ENCODE measurements around the gene PRKCA.

PRKCA gene

DNA sequence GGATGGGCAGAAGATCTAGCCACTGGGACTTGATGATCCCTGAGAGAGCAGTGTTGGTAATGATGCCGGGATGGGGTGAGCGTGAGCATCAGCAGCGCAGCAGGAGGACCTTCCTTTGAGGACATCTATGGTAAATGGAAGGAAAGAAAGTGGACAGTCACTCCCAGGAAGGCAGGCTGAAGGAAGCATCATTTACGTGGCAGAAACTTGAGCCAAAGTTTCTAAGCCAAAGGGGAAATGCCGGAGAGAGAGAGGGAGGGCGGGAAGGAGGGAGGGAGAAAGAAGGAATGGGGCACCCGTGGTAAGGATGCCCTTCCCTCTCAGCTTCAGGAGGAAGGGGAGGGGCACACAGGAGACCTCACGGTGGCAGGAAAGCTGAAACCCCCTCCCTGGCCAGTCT lies 446.2 kb downstream of the PRKCA start:
- no peak for DNase-seq
- Mint-ChIP-seq H3K4me3 (no peak overlapping the region), H3K27me3 (no peaks in the 10 kb centered on the region), H3K9me3 (no peaks in the 10 kb centered on the region), H3K4me1 (ENCODE audit: low read depth) (no peaks in the 10 kb centered on the region), H3K36me3 (ENCODE audit: low read depth) (peaks cover 87% of the 10 kb centered on the region), H3K27ac (peak overlapping the region; percentile 50)

- Mint-ChIP-seq H3K4me1 (ENCODE audit: low read depth) (no peaks in the 10 kb centered on the region), H3K27me3 (no peaks in the 10 kb centered on the region), H3K9me3 (no peaks in the 10 kb centered on the region), H3K27ac (peak overlapping the region; percentile 4), H3K4me3 (no peak overlapping the region), H3K36me3 (ENCODE audit: low read depth) (peaks cover 87% of the 10 kb centered on the region)
- no peak for DNase-seq
Measured at GRCh38 chr17:66749217-66749832, 446.9 kb downstream of the PRKCA start.

DNA sequence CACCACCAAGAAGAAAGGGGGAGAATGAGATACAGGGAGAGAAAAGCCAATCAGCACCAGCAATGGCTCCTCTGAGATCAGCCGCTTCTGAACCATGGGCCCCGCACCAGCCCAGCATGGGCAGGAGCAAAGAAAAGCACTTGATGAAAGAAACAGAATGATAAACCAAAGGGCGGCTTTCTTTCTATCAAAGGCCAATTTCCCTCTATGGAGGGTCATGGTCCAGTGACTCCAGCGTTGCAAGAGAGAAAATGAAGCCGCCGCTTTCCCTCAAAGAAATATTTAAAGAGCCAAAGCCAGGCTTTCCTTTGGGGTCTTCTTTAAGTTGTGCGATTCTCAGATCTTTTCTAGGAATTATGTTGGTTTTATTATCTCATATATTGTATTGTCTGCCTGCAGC lies 447.7 kb downstream of the PRKCA start:
- H3K27ac Mint-ChIP-seq, result no peak overlapping the region
- peaks cover 87% of the 10 kb centered on the region for H3K36me3 Mint-ChIP-seq (ENCODE audit: low read depth)
- no peaks in the 10 kb centered on the region for H3K27me3 Mint-ChIP-seq
- H3K4me3 Mint-ChIP-seq, result no peak overlapping the region
- H3K9me3 Mint-ChIP-seq, result no peaks in the 10 kb centered on the region
- H3K4me1 Mint-ChIP-seq (ENCODE audit: low read depth), result no peaks in the 10 kb centered on the region
- DNase-seq, result no peak

DNA sequence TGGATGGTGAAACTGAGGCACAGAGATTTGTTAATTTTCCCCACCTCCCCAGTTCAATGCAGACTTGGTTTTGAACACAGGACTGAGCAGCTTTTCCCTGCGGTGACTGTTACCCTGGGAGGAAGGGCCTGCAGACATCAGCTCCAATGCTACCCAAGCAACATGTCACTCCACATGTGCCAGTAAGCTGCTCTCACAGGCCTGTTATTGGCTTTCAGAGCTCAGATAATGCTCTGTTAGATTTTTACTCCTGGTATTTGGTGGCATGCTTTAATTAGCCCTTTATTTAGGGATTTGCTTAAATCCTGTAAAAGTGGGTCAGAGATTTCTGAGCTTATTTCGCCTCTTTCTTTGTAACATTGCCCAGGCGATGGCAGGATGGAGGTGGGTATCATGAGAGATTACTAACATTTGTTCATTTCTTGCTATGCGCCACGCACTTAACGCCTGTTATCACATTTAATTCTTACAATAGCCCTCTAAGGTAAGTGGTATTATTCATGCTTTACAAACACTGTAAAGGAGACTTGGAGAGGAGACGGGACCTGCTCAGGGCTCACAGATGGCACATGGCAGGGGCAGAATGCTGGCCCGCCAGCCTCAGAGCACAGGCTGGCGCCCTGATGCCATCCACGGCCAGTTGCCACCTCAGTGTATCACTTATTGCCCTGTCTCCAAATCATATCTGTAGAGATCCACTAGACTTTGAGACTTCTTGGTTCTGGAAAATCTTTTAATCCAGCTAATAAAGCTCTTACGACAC lies 448.5 kb downstream of the PRKCA start:
- Mint-ChIP-seq H3K9me3 (no peaks in the 10 kb centered on the region), H3K36me3 (ENCODE audit: low read depth) (peaks cover 89% of the 10 kb centered on the region), H3K4me1 (ENCODE audit: low read depth) (no peaks in the 10 kb centered on the region), H3K27me3 (no peaks in the 10 kb centered on the region), H3K27ac (no peak overlapping the region), H3K4me3 (no peak overlapping the region)
- DNase-seq, result no peak

GRCh38 chr17:66751771-66752170 lies 449.4 kb downstream of the PRKCA start:
- DNase-seq, result no peak
- Mint-ChIP-seq H3K4me1 (ENCODE audit: low read depth) (no peaks in the 10 kb centered on the region), H3K4me3 (no peak overlapping the region), H3K9me3 (no peaks in the 10 kb centered on the region), H3K36me3 (ENCODE audit: low read depth) (peaks cover 87% of the 10 kb centered on the region), H3K27me3 (no peaks in the 10 kb centered on the region), H3K27ac (no peak overlapping the region)

DNA sequence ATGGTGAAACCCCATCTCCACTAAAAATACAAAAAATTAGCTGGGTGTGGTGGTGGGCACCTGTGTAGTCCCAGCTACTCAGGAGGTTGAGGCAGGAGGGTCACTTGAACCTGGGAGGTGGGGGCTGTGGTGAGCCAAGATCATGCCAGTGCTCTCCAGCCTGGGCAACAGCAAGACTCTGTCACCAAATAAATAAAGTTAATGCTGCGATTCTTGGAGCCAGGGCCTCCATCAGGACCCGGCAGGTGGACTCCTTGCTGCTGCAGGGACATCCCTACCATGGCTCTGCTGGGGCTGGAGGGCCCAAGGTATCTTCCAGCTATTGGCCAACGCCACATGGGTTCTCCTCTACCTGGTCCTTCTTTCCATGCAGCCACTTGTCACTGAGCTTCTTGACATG lies 450.0 kb downstream of the PRKCA start:
- Mint-ChIP-seq H3K4me1 (ENCODE audit: low read depth) (no peaks in the 10 kb centered on the region), H3K27ac (no peak overlapping the region), H3K9me3 (no peaks in the 10 kb centered on the region), H3K4me3 (no peak overlapping the region), H3K27me3 (no peaks in the 10 kb centered on the region), H3K36me3 (ENCODE audit: low read depth) (peaks cover 88% of the 10 kb centered on the region)
- no peak for DNase-seq

GRCh38 chr17:66753126-66753920 lies 450.9 kb downstream of the PRKCA start:
- Mint-ChIP-seq H3K27ac (no peak overlapping the region), H3K4me1 (ENCODE audit: low read depth) (no peaks in the 10 kb centered on the region), H3K4me3 (no peak overlapping the region), H3K27me3 (no peaks in the 10 kb centered on the region), H3K36me3 (ENCODE audit: low read depth) (peaks cover 89% of the 10 kb centered on the region), H3K9me3 (no peaks in the 10 kb centered on the region)
- DNase-seq, result no peak

- H3K36me3 Mint-ChIP-seq (ENCODE audit: low read depth), result peaks cover 89% of the 10 kb centered on the region
- no peaks in the 10 kb centered on the region for H3K27me3 Mint-ChIP-seq
Measured at GRCh38 chr17:66755101-66755943, 452.9 kb downstream of the PRKCA start.

GRCh38 chr17:66755944-66756290 lies 453.5 kb downstream of the PRKCA start:
- H3K27me3 Mint-ChIP-seq, result no peaks in the 10 kb centered on the region
- no peaks in the 10 kb centered on the region for H3K4me1 Mint-ChIP-seq (ENCODE audit: low read depth)
- no peak for DNase-seq
- H3K9me3 Mint-ChIP-seq, result no peaks in the 10 kb centered on the region
- H3K36me3 Mint-ChIP-seq (ENCODE audit: low read depth), result peaks cover 85% of the 10 kb centered on the region
- H3K27ac Mint-ChIP-seq, result no peak overlapping the region
- H3K4me3 Mint-ChIP-seq, result no peak overlapping the region

More at GRCh38 chr17:66755101-66755943, 452.9 kb downstream of the PRKCA start:
- peak overlapping the region; percentile 4 for H3K27ac Mint-ChIP-seq
- no peaks in the 10 kb centered on the region for H3K4me1 Mint-ChIP-seq (ENCODE audit: low read depth)
- H3K9me3 Mint-ChIP-seq, result no peaks in the 10 kb centered on the region
- DNase-seq, result no peak
- no peak overlapping the region for H3K4me3 Mint-ChIP-seq

- no peaks in the 10 kb centered on the region for H3K9me3 Mint-ChIP-seq
- H3K27me3 Mint-ChIP-seq, result no peaks in the 10 kb centered on the region
- H3K4me3 Mint-ChIP-seq, result no peak overlapping the region
- DNase-seq, result no peak
- H3K4me1 Mint-ChIP-seq (ENCODE audit: low read depth), result no peaks in the 10 kb centered on the region
- peaks cover 73% of the 10 kb centered on the region for H3K36me3 Mint-ChIP-seq (ENCODE audit: low read depth)
- H3K27ac Mint-ChIP-seq, result peak overlapping the region; percentile 19
Measured at GRCh38 chr17:66760324-66760723, 457.9 kb downstream of the PRKCA start.

- no peak overlapping the region for H3K27ac Mint-ChIP-seq
- no peak overlapping the region for H3K4me3 Mint-ChIP-seq
- peaks cover 75% of the 10 kb centered on the region for H3K36me3 Mint-ChIP-seq (ENCODE audit: low read depth)
- H3K4me1 Mint-ChIP-seq (ENCODE audit: low read depth), result peaks cover 5% of the 10 kb centered on the region
- no peaks in the 10 kb centered on the region for H3K27me3 Mint-ChIP-seq
- DNase-seq, result no peak
- H3K9me3 Mint-ChIP-seq, result no peaks in the 10 kb centered on the region
Measured at GRCh38 chr17:66762276-66762675, 459.9 kb downstream of the PRKCA start.

- Mint-ChIP-seq H3K27ac (peak overlapping the region; percentile 50), H3K4me3 (no peak overlapping the region), H3K4me1 (ENCODE audit: low read depth) (peaks cover 11% of the 10 kb centered on the region), H3K9me3 (no peaks in the 10 kb centered on the region), H3K36me3 (ENCODE audit: low read depth) (peaks cover 75% of the 10 kb centered on the region), H3K27me3 (no peaks in the 10 kb centered on the region)
- no peak for DNase-seq
Measured at GRCh38 chr17:66763056-66763455, 460.6 kb downstream of the PRKCA start.

GRCh38 chr17:66764506-66764905 lies 462.1 kb downstream of the PRKCA start:
- Mint-ChIP-seq H3K4me1 (ENCODE audit: low read depth) (peaks cover 11% of the 10 kb centered on the region), H3K27ac (peak overlapping the region; percentile 29), H3K4me3 (no peak overlapping the region), H3K36me3 (ENCODE audit: low read depth) (peaks cover 74% of the 10 kb centered on the region), H3K27me3 (no peaks in the 10 kb centered on the region), H3K9me3 (no peaks in the 10 kb centered on the region)
- no peak for DNase-seq

DNA sequence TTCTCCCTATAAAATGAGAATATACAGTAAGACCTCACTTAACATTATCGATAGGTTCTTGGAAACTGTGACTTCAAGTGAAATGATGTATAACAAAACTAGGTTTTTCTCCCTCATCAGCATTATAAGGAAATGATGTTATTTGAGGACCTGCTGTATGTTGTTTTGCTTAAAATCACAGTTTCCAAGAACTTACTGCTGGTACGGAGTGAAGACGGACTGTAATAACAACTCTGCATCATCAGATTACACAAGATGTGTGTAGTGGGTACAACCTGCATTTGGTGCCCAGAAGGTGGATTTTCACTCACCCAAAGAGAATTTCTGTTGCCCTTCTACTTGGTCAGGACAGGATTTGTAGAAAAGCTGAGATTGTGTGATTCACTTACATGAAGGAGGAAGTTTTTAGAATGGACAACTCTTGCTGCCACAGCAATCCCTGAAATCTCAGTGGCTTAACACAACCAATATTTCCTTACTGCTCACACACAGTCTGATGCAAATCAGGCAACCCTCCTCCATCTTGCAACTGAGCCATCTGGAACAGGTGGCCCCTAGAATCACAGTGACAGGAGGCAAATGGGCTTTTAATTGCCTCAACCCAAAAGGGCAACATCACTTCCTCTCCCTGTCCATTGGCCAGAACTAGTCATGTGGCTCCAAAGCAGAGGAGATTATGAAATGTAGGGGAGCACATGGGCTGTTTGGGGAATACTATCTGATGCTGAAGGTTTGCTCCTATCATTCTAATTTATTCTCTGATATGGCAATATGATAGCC lies 464.9 kb downstream of the PRKCA start:
- no peak overlapping the region for H3K4me3 Mint-ChIP-seq
- no peak for DNase-seq
- no peaks in the 10 kb centered on the region for H3K27me3 Mint-ChIP-seq
- peak overlapping the region; percentile 71 for H3K27ac Mint-ChIP-seq
- H3K9me3 Mint-ChIP-seq, result no peaks in the 10 kb centered on the region
- peaks cover 74% of the 10 kb centered on the region for H3K36me3 Mint-ChIP-seq (ENCODE audit: low read depth)
- peaks cover 11% of the 10 kb centered on the region for H3K4me1 Mint-ChIP-seq (ENCODE audit: low read depth)

Measured in activated T-cell treated with anti-CD3 and anti-CD28 coated beads, Interleukin-2, amount 50 U/mL, for 24 hours (primary cell).